Measurements from ENCODE around the gene NR2F1-AS1. TPM values are rescaled to one million over a fixed set of nuclear protein-coding genes. Genes with fewer than 3 reads are reported as not detected.

The NR2F1-AS1 gene
- total RNA-seq, 6 experiments from 2014 or later: 22.9 to 26.2 (median 24.8) TPM

DNA sequence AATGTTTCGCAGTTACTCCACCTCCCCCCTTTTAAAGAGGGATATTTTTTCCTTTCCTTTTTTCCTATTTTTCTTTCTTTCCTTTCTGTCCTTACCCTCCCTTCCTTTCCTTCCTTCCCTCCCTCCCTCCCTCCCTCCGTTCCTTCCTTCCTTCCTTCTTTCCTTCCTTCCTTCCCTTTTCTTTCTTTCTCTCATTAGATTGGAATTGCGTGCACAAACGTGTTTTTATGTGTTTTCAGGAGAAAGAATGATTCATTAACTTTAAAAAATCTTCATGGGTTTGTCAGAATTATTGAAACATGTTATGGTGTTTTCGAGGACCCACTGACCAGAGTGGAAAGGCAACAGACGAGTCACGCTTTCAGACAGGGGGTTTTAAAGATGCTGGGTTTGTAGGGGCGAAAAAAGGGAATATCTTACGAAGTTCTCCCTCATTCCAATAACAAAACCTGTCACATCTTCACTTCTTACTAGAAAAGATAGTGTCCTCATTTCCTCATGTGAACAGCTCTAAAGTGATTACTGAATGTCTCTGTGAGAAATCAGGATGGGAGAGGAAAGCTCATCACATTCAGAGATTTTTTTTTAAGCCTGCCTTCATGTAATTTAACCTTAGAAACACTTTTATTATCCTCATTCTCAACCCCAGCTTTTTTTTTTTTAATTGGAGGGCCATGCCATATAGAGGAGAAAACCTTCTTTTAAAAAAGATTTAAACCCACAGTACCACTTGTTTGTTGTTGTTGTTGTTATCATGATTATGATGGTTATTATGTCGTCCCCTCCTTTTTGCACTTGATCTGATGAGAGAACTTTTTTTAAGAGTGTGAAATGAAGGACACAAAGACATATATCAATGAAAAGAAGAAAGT is 23.9 kb upstream of the NR2F1-AS1 start:
- H3K36me3 Mint-ChIP-seq (ENCODE audit: low read depth): no peaks in the 10 kb centered on the region
- H3K4me1 Mint-ChIP-seq (ENCODE audit: low read depth): peaks cover 45% of the 10 kb centered on the region
- H3K4me3 Mint-ChIP-seq: peak overlapping the region; percentile 63; the same call in 1 of the 2 replicates
- DNase-seq: no peak
- TF ChIP-seq, protein P1, sequence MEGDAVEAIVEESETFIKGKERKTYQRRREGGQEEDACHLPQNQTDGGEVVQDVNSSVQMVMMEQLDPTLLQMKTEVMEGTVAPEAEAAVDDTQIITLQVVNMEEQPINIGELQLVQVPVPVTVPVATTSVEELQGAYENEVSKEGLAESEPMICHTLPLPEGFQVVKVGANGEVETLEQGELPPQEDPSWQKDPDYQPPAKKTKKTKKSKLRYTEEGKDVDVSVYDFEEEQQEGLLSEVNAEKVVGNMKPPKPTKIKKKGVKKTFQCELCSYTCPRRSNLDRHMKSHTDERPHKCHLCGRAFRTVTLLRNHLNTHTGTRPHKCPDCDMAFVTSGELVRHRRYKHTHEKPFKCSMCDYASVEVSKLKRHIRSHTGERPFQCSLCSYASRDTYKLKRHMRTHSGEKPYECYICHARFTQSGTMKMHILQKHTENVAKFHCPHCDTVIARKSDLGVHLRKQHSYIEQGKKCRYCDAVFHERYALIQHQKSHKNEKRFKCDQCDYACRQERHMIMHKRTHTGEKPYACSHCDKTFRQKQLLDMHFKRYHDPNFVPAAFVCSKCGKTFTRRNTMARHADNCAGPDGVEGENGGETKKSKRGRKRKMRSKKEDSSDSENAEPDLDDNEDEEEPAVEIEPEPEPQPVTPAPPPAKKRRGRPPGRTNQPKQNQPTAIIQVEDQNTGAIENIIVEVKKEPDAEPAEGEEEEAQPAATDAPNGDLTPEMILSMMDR (IDR thresholded peaks at IDR 0.05): no peak
- peaks cover 26% of the 10 kb centered on the region for H3K27me3 Mint-ChIP-seq (ENCODE audit: insufficient read depth)
- no peaks in the 10 kb centered on the region for H3K9me3 Mint-ChIP-seq
- H3K27ac Mint-ChIP-seq: no peak overlapping the region

DNA sequence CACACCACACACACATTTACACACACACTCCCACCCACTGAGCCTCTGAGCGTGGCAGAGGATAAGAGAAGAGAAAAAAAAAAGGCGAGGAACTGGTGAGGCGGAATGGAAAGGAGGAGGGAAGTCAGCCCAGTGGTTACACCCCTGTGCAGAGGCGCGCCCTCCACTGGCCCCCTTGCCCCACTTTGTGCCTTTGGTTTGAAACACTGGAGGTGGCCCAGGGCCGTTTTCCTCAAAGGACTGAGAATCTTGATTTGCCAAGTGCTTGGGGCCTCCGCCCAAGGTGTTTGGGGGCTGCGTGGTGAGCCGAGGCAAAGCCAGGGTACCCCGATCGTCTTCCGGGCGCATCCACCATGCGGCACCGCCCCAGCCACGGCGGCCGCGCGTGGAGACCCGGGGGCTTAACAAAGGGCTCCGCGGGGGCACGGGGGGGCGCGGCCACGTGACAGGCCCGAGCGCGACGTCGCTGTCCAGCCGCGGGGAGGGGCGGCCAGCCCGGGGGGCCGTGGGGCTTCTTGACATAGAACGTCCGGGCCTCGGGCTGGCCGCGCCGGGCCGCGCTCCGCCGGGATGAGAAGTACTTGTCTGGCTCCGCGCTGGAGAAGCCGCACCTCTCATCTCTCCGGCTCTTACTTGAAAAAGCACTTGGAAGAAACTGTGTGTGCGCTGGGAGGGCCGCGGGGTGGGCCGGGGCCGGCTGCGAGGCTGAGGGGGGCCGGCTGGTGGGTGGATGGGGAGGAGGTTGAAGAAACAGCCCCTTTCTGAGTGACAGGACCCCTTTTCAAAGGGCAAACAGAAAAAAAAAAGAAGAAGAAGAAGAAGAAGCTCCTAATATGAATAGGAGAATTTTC is 23.0 kb upstream of the NR2F1-AS1 start:
- Mint-ChIP-seq H3K27ac (no peak overlapping the region), H3K27me3 (ENCODE audit: insufficient read depth) (peaks cover 21% of the 10 kb centered on the region), H3K4me1 (ENCODE audit: low read depth) (peaks cover 45% of the 10 kb centered on the region), H3K4me3 (peak overlapping the region; percentile 63; the same call in 1 of the 2 replicates), H3K9me3 (no peaks in the 10 kb centered on the region), H3K36me3 (ENCODE audit: low read depth) (no peaks in the 10 kb centered on the region)
- DNase-seq: no peak
- TF ChIP-seq, protein P1 (IDR thresholded peaks at IDR 0.05): no peak

DNA sequence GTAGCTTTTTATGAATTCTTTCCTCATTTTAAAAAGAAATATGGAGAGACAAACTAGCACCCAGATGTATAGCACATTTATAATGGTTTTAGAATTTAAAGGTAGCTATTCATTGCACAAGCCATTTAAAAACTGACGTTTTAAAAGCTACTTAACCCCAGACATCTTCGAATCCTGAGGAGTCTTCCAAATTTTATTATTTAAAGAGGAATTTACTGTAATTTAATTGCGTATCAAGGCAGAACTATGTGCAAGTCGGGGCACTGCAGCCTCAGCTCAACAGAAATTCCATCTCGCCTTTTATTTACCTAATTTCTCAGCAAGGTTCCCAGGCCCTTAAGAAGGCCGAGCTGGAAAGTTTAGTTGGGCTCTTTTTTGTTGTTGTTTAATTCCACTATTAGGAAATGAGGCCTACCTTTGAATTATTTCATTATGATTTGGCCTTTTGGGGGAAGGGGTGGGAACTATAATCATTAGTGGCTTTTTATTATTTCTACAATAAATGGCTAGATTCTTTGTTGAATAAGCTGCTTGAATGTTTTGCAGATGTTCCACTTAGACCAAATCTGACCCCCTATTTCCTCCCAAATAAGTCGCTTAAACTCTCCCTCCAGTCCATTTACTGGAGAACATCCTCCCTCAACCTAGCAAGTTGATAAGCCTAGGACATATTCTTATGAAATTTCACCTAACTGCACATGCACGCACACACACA is 22.2 kb upstream of the NR2F1-AS1 start:
- Mint-ChIP-seq H3K27ac (no peak overlapping the region), H3K9me3 (no peaks in the 10 kb centered on the region), H3K4me1 (ENCODE audit: low read depth) (peaks cover 41% of the 10 kb centered on the region), H3K36me3 (ENCODE audit: low read depth) (no peaks in the 10 kb centered on the region), H3K27me3 (ENCODE audit: insufficient read depth) (peaks cover 17% of the 10 kb centered on the region), H3K4me3 (peak overlapping the region; percentile 54; the same call in 1 of the 2 replicates)
- TF ChIP-seq, protein P1 (IDR thresholded peaks at IDR 0.05): no peak
- DNase-seq: no peak

DNA sequence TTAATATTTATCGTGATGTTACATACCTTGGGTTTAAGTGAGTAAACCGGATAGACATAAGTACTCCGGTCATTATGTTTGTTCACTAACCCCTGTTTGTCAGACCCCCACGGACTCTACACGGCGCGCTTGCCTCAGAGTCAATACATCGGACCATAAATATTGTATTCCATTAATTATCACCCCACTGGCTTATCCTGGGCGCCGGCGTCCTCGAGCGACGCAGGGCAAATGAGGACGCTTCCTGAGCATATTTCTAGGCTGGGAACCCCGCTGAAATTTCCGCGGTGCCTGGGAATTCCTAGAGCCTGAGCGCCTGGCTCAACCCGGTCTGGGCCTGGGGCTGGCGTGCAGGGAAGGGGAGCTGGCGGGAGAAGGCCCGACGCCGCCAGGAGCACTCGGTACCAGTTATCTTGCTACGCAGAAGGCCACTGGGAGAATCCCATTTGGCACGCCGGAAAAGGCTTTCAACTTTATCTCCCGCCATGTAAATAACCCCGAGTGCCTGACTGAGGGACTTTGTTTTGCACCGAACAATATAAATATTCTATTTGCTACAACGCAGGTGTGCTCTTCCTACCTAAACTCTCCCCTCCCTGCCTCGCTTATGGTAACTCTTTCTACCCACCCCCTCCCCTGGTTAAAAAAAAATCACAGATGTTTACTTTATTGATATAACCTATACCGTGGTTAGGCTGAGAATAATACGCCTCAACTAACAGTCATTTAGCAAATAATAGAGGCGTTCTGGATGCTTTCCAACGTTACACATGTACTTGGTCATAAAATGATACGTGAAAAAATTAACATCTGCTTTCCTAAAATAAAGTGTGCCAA is 21.4 kb upstream of the NR2F1-AS1 start:
- peaks cover 33% of the 10 kb centered on the region for H3K4me1 Mint-ChIP-seq (ENCODE audit: low read depth)
- TF ChIP-seq, protein P1 (IDR thresholded peaks at IDR 0.05): no peak
- peaks cover 13% of the 10 kb centered on the region for H3K27me3 Mint-ChIP-seq (ENCODE audit: insufficient read depth)
- H3K36me3 Mint-ChIP-seq (ENCODE audit: low read depth): no peaks in the 10 kb centered on the region
- no peaks in the 10 kb centered on the region for H3K9me3 Mint-ChIP-seq
- H3K4me3 Mint-ChIP-seq: no peak overlapping the region
- H3K27ac Mint-ChIP-seq: no peak overlapping the region
- no peak for DNase-seq

Measured in HFFc6 (cell line).